GM12864 (cell line): ENCODE measurements around the gene ELF2.
A peak's percentile ranks its signal among the peaks of the same experiment; 100 is the strongest.
"Not testable (repeated sequence)": the region's sequence is repeated elsewhere in the genome, so short reads cannot be mapped to it uniquely, and the experiment has no call there.

Experiments
- DNase-seq: peaks from one replicate; pipeline ENCODE4 v3.0.0-alpha.2; 2011; ENCODE audit warnings: low read depth
- H3K4me3 ChIP-seq: 2 replicates; pipeline ENCODE4 v1.5.1; 2011; ENCODE audit warnings: mild to moderate bottlenecking, low read depth, low read length, control low read depth
- CTCF ChIP-seq: IDR thresholded peaks from 2 replicates; pipeline ENCODE4 v1.5.1; 2011; ENCODE audit warnings: low read depth, mild to moderate bottlenecking, moderate library complexity, low read length, control low read depth, inconsistent platforms; ENCODE audit errors: missing control alignments

ELF2 gene

GRCh38 chr4:139082750-139083606, 94.0 kb downstream of the ELF2 start:
- peak; percentile 95 for DNase-seq
- TF ChIP-seq CTCF = no peak
- peak overlapping the region; percentile 99 for H3K4me3 ChIP-seq

- DNase-seq = no peak
- no peak for TF ChIP-seq CTCF
- H3K4me3 ChIP-seq = no peak overlapping the region
These were observed 98.1 kb downstream of the ELF2 start for GRCh38 chr4:139078926-139079325.

- DNase-seq = no peak
- no peak overlapping the region for H3K4me3 ChIP-seq
- no peak for TF ChIP-seq CTCF
These were observed 99.3 kb downstream of the ELF2 start for GRCh38 chr4:139077567-139078355.

GRCh38 chr4:139076016-139076744, 100.8 kb downstream of the ELF2 start:
- DNase-seq = no peak
- TF ChIP-seq CTCF = no peak

GRCh38 chr4:139060591-139060990, 116.4 kb downstream of the ELF2 start:
- no peak for TF ChIP-seq CTCF
- no peak for DNase-seq
- H3K4me3 ChIP-seq = no peak overlapping the region

More at GRCh38 chr4:139076016-139076744, 100.8 kb downstream of the ELF2 start:
- H3K4me3 ChIP-seq = no peak overlapping the region

- not testable (repeated sequence) for DNase-seq, H3K4me3 ChIP-seq
These were observed 118.0 kb downstream of the ELF2 start for GRCh38 chr4:139059026-139059425.
